Measurements from ENCODE around the gene BOLL. TPM values are rescaled to one million over a fixed set of nuclear protein-coding genes. Genes with fewer than 3 reads are reported as not detected.

BOLL gene
- total RNA-seq, 4 donors from 2014 or later = not detected

DNA sequence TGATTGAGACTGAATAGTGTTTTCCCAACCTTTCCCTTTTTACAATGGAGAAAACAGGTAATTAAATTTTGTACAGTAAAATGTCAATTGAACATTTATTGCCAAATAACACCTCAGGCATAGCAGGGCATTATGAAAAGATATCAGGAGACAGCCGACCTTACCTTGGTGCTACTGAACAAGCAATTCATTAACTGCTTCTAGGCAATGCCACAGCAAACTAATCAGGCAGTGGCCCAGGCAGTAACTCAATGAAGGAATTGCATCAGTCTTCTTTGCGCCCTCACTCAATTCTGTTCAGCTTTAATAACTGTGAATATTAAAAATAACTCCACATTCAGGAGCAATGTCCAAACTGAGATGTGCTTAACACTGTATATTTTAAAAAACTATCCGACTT lies 25.4 kb upstream of the BOLL start:
- intact Hi-C loops (cut with DNase I) = no loop called here

DNA sequence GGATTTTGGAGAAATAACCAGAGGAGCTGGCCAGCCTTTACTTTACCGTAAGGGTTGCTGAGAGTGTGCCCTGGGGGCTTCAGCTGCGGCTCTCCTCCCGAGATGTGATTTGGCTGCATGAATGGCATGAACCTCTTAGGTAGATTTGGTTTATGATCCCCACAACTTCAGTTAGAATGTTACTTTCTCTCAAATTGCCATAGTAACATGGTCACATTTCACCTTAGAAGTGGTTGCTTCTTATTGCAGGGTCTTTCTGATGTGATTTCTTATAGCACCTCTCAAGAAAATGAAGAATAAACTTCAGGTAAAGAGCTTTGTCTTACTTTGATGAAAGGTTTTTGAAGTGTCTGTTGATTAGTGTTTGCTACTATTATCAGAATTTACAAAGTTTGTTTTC lies 24.9 kb upstream of the BOLL start:
- Histone ChIP-seq H3K36me3 (no peaks in the 10 kb centered on the region), H3K9me3 (no peaks in the 10 kb centered on the region), H3K27ac (replicated peaks in 1 of 4) (no peak overlapping the region), H3K27me3 (no peaks in the 10 kb centered on the region), H3K4me1 (peaks cover 5 to 55% (median 40%) of the 10 kb centered on the region in 4 donors), H3K4me3 (no peak overlapping the region)
- TF ChIP-seq POLR2A (IDR thresholded peaks at IDR 0.05; ENCODE audit: low read depth) = no peak
- TF ChIP-seq POLR2AphosphoS5 (IDR thresholded peaks at IDR 0.05) = no peak
- TF ChIP-seq EP300 (IDR thresholded peaks at IDR 0.05) = no peak
- TF ChIP-seq, protein P1, sequence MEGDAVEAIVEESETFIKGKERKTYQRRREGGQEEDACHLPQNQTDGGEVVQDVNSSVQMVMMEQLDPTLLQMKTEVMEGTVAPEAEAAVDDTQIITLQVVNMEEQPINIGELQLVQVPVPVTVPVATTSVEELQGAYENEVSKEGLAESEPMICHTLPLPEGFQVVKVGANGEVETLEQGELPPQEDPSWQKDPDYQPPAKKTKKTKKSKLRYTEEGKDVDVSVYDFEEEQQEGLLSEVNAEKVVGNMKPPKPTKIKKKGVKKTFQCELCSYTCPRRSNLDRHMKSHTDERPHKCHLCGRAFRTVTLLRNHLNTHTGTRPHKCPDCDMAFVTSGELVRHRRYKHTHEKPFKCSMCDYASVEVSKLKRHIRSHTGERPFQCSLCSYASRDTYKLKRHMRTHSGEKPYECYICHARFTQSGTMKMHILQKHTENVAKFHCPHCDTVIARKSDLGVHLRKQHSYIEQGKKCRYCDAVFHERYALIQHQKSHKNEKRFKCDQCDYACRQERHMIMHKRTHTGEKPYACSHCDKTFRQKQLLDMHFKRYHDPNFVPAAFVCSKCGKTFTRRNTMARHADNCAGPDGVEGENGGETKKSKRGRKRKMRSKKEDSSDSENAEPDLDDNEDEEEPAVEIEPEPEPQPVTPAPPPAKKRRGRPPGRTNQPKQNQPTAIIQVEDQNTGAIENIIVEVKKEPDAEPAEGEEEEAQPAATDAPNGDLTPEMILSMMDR (IDR thresholded peaks at IDR 0.05) = no peak
- DNase-seq (ENCODE audit: extremely low spot score) = no peak
- 94% methylated on average over 3 of the region's 3 CpGs for WGBS
- intact Hi-C loops (cut with DNase I) = no loop called here

More for the DNA sequence above, 25.4 kb upstream of the BOLL start:
- no peak for DNase-seq (ENCODE audit: extremely low spot score)
- TF ChIP-seq, protein P1 (IDR thresholded peaks at IDR 0.05) = no peak
- TF ChIP-seq POLR2A (IDR thresholded peaks at IDR 0.05; ENCODE audit: low read depth) (no peak), POLR2AphosphoS5 (IDR thresholded peaks at IDR 0.05) (no peak), EP300 (IDR thresholded peaks at IDR 0.05) (no peak)
- Histone ChIP-seq H3K27ac (replicated peaks in 1 of 4) (no peak overlapping the region), H3K4me1 (peaks cover 5 to 55% (median 41%) of the 10 kb centered on the region in 4 donors), H3K9me3 (no peaks in the 10 kb centered on the region), H3K4me3 (no peak overlapping the region), H3K27me3 (no peaks in the 10 kb centered on the region), H3K36me3 (no peaks in the 10 kb centered on the region)
- WGBS = 68% methylated on average over 3 of the region's 3 CpGs

DNA sequence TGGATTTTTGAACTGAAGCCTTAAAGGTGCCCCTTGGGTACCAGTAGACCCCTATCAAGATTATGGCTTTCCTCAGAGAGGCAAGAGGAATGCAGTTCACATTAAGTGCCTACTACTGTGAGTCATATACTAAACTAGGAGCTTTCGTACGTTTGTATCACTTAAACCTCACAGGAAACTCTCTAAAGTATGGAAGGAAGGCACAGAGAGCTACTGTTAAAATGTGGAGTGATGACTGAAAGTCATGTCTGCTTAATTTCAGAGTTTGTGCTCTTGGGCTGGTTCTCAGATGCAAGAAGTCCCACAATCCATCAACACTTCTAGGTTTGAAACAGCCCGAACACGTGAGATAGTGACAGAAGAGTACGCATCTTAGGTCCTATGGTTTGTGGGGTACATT lies 23.9 kb upstream of the BOLL start:
- TF ChIP-seq POLR2AphosphoS5 (IDR thresholded peaks at IDR 0.05) (no peak), POLR2A (IDR thresholded peaks at IDR 0.05; ENCODE audit: low read depth) (no peak), EP300 (IDR thresholded peaks at IDR 0.05) (no peak)
- TF ChIP-seq, protein P1 (IDR thresholded peaks at IDR 0.05) = no peak
- Histone ChIP-seq H3K36me3 (no peaks in the 10 kb centered on the region), H3K4me1 (peaks cover 2 to 47% (median 37%) of the 10 kb centered on the region in 4 donors), H3K27me3 (no peaks in the 10 kb centered on the region), H3K9me3 (no peaks in the 10 kb centered on the region), H3K4me3 (peak overlapping the region; percentile 4 to 96 (median 46)), H3K27ac (replicated peaks in 1 of 4) (peak overlapping the region in 2 of 4 donors; percentile 24 to 91)
- intact Hi-C loops (cut with DNase I) = loop anchor here (5.0 to 10.0 kb wide), 4 partner anchors 146 to 363 kb away; no protein-coding TSS in a partner anchor
- no peak for DNase-seq (ENCODE audit: extremely low spot score)
- 78% methylated on average over 5 of the region's 5 CpGs for WGBS

DNA sequence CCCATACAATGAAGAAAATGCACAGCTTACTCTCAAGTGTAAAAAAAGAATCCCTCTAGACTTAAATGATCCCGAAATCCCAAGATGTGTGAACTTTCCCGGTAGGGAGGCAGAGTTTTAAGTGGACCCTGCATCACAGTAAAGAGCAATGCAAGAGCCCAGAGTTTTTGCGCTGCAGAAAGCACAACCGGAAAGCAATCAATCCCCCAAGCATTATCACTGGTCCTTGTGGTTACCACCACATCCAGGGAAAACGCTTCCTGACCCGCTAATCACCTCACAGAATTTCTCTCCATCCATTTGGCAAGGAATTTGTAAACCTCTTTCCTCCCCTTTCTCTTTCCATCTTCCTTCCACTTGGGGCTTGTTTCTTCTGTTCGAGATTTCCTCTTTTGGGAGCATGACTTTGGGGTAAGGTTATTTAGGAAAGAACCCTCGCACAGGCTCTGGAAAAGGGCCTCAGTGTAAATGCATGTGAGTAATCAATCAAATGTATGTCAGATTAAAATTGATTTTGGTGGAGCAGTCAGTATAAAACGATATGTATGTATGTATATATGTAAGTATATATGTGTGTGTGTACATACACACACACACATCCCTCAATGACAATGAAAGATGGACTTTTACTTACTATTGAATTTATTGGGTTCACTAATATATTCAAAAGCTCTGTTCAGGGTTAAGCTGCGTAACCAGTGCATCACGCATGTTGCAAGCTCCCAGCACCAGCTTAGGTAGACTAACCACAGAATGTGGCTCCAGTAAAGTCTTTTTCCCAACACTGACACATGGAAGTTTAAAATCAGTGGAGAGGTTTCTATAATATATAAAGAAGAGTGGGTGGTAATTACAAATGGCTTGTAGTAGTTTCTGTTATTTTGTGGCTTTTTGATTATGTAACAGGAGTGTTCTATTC lies 20.9 kb upstream of the BOLL start:
- 17% methylated on average over 11 of the region's 11 CpGs for WGBS

More for the DNA sequence above, 20.9 kb upstream of the BOLL start:
- TF ChIP-seq POLR2A (IDR thresholded peaks at IDR 0.05; ENCODE audit: low read depth) (no peak), EP300 (IDR thresholded peaks at IDR 0.05) (no peak), POLR2AphosphoS5 (IDR thresholded peaks at IDR 0.05) (no peak)
- TF ChIP-seq, protein P1 (IDR thresholded peaks at IDR 0.05) = no peak
- intact Hi-C loops (cut with DNase I) = loop anchor here (5.0 to 10.0 kb wide), 4 partner anchors 149 to 366 kb away; no protein-coding TSS in a partner anchor
- no peaks in the 10 kb centered on the region for H3K27me3 ChIP-seq
- H3K4me3 ChIP-seq = peak overlapping the region; percentile 86 to 96 (median 92)
- H3K9me3 ChIP-seq = no peaks in the 10 kb centered on the region
- peaks cover 7 to 57% (median 48%) of the 10 kb centered on the region in 4 donors for H3K4me1 ChIP-seq
- no peaks in the 10 kb centered on the region for H3K36me3 ChIP-seq
- peak overlapping the region; percentile 88 to 92 (median 91) for H3K27ac ChIP-seq (replicated peaks in 1 of 4)
- DNase-seq (ENCODE audit: extremely low spot score) = no peak
